Gastroesophageal sphincter (tissue), 4 donors: ENCODE results near the gene ZNF638. TPM values are rescaled to one million over a fixed set of nuclear protein-coding genes. Genes with fewer than 3 reads are reported as not detected.
"Not testable (repeated sequence)": the region's sequence is repeated elsewhere in the genome, so short reads cannot be mapped to it uniquely, and the experiment has no call there.

Source experiments
- ATAC-seq: fragments of 150-250 bp; one replicate; pipeline ENCODE4 v1.9.1; 2016; ENCODE audit warnings: mild to moderate bottlenecking, moderate library complexity
- H3K27ac ChIP-seq, 4 donors: fragments of 200-600 bp; sonication (generic) in 3 of 4; 1 replicate in 3 of 4; 2 replicates in 1 of 4; pipeline ENCODE4 v1.5.1; 2016 to 2019
- H3K27me3 ChIP-seq: fragments of 200-600 bp; sonication (generic); one replicate; pipeline ENCODE4 v1.5.1; 2019
- H3K36me3 ChIP-seq, 2 donors: fragments of 200-600 bp; sonication (generic); one replicate each; pipeline ENCODE4 v1.5.1; 2019; ENCODE audit warnings: control low read depth in 1 of 2
- H3K4me1 ChIP-seq, 3 donors: fragments of 200-600 bp; sonication (generic); 1 replicate in 2 of 3; 2 replicates in 1 of 3; pipeline ENCODE4 v1.5.1; 2016 to 2019; ENCODE audit warnings: control low read depth in 2 of 3
- H3K4me3 ChIP-seq, 2 donors: fragments of 200-600 bp; sonication (generic); one replicate each; pipeline ENCODE4 v1.5.1; 2019; ENCODE audit warnings: mild to moderate bottlenecking in 1 of 2, moderate library complexity in 1 of 2
- H3K9me3 ChIP-seq, 3 donors: fragments of 200-600 bp; sonication (generic); one replicate each; pipeline ENCODE4 v1.5.1; 2017 to 2019; ENCODE audit warnings: control low read depth in 2 of 3
- EP300 ChIP-seq: sonication (generic); formaldehyde crosslinking; IDR thresholded peaks from one replicate; pipeline ENCODE4 v1.6.1; 2017; ENCODE audit warnings: antibody characterized with exemption, mild to moderate bottlenecking
- POLR2A ChIP-seq, 2 donors: fragments of 450-650 bp; IDR thresholded peaks; one replicate each; pipeline ENCODE4 v1.6.1; 2017; ENCODE audit warnings: antibody characterized with exemption in 2 of 2, mild to moderate bottlenecking in 2 of 2, moderate library complexity in 1 of 2
- POLR2AphosphoS5 ChIP-seq: sonication (generic); formaldehyde crosslinking; IDR thresholded peaks from one replicate; pipeline ENCODE4 v1.6.1; 2017; ENCODE audit warnings: antibody characterized with exemption
- WGBS, 2 donors: methylation state at CpG; one replicate each; pipeline ENCODE4 v1.1.5; 2018; ENCODE audit warnings: low coverage in 1 of 2; 5-methylcytosine and 5-hydroxymethylcytosine counted together
- total RNA-seq, 4 donors: library from RNA; depleted of rRNA; stranded (reverse); fragments of >200 nt; gene quantifications; one replicate each; pipeline ENCODE4 v1.1.0, GENCODE V29; 2016
- TF ChIP-seq, protein P1 (sequence below), 4 experiments: fragments of 200-600 bp in 2 of 4; fragments of 450-650 bp in 2 of 4; sonication (generic) in 1 of 4; IDR thresholded peaks; one replicate each; pipeline ENCODE4 v1.5.1; 2017 to 2019; ENCODE audit warnings: antibody characterized with exemption in 4 of 4, mild to moderate bottlenecking in 2 of 4, moderate library complexity in 2 of 4

ZNF638 gene
- total RNA-seq, 4 donors from 2014 or later, result 80.7 to 223 (median 122) TPM

DNA sequence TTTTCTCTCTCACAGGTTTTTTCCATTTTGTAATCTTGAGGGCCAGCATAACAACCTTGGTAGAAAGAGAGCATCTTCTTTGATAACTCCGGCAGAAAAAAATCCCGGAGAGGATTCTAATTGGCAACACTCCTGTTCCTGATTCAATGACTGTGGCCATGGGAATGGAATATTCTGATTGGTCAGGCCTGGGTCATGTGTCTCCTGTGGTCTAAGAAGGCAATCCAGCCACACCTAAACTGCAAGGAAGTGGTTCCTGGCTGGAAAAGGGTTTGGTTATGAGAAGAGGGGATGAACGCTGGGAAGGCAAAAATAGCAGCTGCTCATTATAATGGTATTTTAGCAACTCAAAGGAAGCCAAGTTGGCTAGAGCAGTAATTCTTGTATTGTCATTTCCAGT, 24.8 kb upstream of the ZNF638 start:
- Histone ChIP-seq H3K27me3 (no peaks in the 10 kb centered on the region), H3K4me1 (no peaks in the 10 kb centered on the region), H3K27ac (no peak overlapping the region), H3K36me3 (no peaks in the 10 kb centered on the region), H3K4me3 (no peak overlapping the region), H3K9me3 (no peaks in the 10 kb centered on the region)
- WGBS, 2 donors, result 54 to 84% methylated on average over 3 of the region's 3 CpGs
- TF ChIP-seq, protein P1, sequence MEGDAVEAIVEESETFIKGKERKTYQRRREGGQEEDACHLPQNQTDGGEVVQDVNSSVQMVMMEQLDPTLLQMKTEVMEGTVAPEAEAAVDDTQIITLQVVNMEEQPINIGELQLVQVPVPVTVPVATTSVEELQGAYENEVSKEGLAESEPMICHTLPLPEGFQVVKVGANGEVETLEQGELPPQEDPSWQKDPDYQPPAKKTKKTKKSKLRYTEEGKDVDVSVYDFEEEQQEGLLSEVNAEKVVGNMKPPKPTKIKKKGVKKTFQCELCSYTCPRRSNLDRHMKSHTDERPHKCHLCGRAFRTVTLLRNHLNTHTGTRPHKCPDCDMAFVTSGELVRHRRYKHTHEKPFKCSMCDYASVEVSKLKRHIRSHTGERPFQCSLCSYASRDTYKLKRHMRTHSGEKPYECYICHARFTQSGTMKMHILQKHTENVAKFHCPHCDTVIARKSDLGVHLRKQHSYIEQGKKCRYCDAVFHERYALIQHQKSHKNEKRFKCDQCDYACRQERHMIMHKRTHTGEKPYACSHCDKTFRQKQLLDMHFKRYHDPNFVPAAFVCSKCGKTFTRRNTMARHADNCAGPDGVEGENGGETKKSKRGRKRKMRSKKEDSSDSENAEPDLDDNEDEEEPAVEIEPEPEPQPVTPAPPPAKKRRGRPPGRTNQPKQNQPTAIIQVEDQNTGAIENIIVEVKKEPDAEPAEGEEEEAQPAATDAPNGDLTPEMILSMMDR (IDR thresholded peaks at IDR 0.05), result no peak
- TF ChIP-seq EP300, result no peak
- TF ChIP-seq POLR2AphosphoS5, result no peak
- TF ChIP-seq POLR2A (IDR thresholded peaks at IDR 0.05), result no peak
- ATAC-seq, result no peak

DNA sequence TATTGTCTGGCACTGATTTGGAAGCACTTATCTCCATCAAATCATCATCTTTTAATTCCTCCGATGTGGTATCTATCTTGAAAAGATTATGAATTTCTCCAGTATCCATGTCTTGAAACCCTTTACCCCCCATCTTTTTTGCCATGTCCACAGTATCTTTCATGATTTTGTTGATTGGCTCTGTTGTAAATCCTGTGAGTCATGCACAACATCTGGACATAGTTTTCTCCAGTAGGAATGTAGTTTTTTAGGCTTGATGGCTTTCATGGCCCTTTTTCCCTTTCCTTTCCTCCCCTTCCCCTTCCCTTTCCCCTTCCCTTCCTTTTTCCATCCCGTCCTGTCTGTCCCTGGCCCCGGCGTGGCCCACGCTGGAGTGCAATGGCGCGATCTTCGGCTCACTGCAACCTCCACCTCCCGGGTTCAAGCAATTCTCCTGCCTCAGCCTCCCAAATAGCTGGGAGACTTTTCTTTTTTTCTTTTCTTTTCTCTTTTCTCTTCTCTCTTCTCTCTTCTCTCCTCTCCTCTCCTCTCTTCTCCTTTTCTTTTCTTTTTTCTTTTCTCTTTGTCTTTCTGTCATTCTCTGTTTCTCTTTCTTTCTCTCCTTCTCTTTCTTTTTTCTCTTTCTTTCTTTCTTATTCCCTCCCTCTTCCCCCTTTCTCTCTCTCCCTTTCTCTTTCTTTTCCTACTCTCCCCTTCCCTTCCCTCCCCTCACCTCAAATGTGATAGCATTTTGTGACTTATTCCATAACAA, 18.4 kb upstream of the ZNF638 start:
- Histone ChIP-seq H3K4me3 (no peak overlapping the region), H3K27me3 (no peaks in the 10 kb centered on the region), H3K27ac (no peak overlapping the region), H3K4me1 (no peaks in the 10 kb centered on the region), H3K9me3 (peaks cover 0 to 15% (median 0%) of the 10 kb centered on the region in 3 donors), H3K36me3 (no peaks in the 10 kb centered on the region)
- TF ChIP-seq EP300, result no peak
- no peak for TF ChIP-seq POLR2AphosphoS5
- no peak for TF ChIP-seq POLR2A (IDR thresholded peaks at IDR 0.05)
- TF ChIP-seq, protein P1 (IDR thresholded peaks at IDR 0.05), result no peak
- WGBS, 2 donors, result 89 to 100% methylated on average over 2 to 9 of the region's 9 CpGs
- no peak for ATAC-seq

- whole genome bisulfite sequencing, 2 donors, result 80 to 93% methylated on average over 1 to 4 of the region's 4 CpGs
- TF ChIP-seq, protein P1 (IDR thresholded peaks at IDR 0.05), result no peak
- no peak for TF ChIP-seq POLR2AphosphoS5
- H3K27ac ChIP-seq, result no peak overlapping the region
- H3K4me1 ChIP-seq, result no peaks in the 10 kb centered on the region
- peaks cover 0 to 52% (median 2%) of the 10 kb centered on the region in 3 donors for H3K9me3 ChIP-seq
- no peaks in the 10 kb centered on the region for H3K27me3 ChIP-seq
- no peak for ATAC-seq
- H3K4me3 ChIP-seq, result no peak overlapping the region
- H3K36me3 ChIP-seq, result no peaks in the 10 kb centered on the region
Observed at GRCh38 chr2:71317060-71317459, 14.5 kb upstream of the ZNF638 start.

GRCh38 chr2:71317900-71318299, 13.7 kb upstream of the ZNF638 start:
- WGBS, 2 donors, result 88 to 96% methylated on average over 4 of the region's 4 CpGs
- H3K27ac ChIP-seq, H3K27me3 ChIP-seq, ATAC-seq, H3K4me1 ChIP-seq, H3K36me3 ChIP-seq, H3K4me3 ChIP-seq: not testable (repeated sequence)
- peaks cover 0 to 55% (median 2%) of the 10 kb centered on the region in 3 donors for H3K9me3 ChIP-seq

DNA sequence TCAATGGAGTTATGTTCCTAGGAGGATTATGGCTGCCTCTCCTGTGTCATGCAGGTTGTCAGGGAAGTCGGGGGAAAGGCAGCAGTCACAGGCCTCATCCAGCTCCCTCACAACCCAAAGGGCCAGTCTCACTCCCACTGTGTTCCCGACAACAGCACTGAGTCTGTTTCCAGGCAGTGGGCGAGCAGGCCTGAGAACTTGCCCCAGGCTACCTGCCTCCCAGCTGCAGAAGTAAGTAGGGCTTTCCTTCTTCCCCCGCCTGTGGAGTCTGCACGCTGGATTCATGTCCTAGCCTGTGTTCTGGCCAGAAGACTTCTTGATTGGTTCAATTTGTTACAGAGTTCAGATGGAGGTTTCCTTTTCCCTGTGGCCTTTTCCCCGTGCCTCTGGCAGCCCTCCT, 8.2 kb upstream of the ZNF638 start:
- ATAC-seq, result no peak
- Histone ChIP-seq H3K4me3 (no peak overlapping the region), H3K36me3 (no peaks in the 10 kb centered on the region), H3K27me3 (no peaks in the 10 kb centered on the region), H3K4me1 (no peaks in the 10 kb centered on the region), H3K27ac (no peak overlapping the region), H3K9me3 (peaks cover 0 to 42% (median 2%) of the 10 kb centered on the region in 3 donors)
- WGBS, 2 donors, result 80 to 100% methylated on average over 1 to 2 of the region's 6 CpGs
- TF ChIP-seq POLR2A (IDR thresholded peaks at IDR 0.05) (no peak), POLR2AphosphoS5 (no peak), EP300 (no peak)
- TF ChIP-seq, protein P1 (IDR thresholded peaks at IDR 0.05), result no peak
